ENCODE results near the gene KITLG.
"Not testable (repeated sequence)": the region's sequence is repeated elsewhere in the genome, so short reads cannot be mapped to it uniquely, and the experiment has no call there.

Gene KITLG, protein sequence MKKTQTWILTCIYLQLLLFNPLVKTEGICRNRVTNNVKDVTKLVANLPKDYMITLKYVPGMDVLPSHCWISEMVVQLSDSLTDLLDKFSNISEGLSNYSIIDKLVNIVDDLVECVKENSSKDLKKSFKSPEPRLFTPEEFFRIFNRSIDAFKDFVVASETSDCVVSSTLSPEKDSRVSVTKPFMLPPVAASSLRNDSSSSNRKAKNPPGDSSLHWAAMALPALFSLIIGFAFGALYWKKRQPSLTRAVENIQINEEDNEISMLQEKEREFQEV

DNA sequence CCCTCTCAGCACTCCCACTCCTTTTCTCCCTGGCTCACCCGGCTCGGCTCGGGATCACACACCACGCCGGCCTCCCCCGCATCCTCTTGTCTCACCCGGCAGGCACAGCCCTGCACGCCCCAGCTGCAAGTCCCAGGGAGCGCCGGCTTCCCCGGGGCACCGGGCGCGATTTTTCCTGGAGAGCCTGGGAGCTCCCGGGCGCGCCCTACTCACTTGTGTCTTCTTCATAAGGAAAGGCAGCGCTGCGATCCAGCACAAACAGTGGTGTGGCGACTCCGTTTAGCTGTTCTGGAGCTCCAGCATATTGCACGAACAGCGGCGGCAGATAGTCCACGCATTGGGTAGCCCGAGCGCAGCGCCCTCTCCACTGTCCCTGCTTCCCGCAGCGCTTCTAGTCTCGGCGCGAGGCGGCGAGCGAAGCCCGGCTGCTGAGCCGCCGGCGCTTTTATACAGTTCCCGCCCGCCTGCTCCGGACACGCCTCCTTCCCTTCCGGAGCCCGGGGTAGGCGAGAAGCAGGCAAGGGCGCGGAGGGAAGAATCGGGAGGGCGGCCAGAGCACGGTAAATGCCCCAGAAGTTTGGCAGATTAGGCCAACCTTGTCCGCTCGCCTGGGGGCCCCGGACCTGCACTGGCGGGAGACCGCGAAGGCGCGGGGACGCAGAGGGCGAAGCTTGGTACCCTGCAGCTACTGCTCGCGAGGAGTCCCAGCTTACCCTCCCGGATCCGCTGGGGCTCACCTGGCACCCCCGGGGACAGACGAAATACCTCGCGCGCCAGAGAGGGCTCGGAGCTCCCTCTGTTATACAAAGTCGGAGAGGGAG is at the start of gene KITLG:
Gene KITLG (minus strand): TSS at position 421 of the 821 bp plus-strand sequence. CDS start 193 bp downstream, at position 228.
- no peaks in the 10 kb centered on the region for H3K36me3 ChIP-seq (ENCODE audit: control insufficient read depth, insufficient read depth, low read length)
- DNase-seq (ENCODE audit: extremely low read depth, insufficient read length) = peak; percentile 44
- TF ChIP-seq, protein P1, sequence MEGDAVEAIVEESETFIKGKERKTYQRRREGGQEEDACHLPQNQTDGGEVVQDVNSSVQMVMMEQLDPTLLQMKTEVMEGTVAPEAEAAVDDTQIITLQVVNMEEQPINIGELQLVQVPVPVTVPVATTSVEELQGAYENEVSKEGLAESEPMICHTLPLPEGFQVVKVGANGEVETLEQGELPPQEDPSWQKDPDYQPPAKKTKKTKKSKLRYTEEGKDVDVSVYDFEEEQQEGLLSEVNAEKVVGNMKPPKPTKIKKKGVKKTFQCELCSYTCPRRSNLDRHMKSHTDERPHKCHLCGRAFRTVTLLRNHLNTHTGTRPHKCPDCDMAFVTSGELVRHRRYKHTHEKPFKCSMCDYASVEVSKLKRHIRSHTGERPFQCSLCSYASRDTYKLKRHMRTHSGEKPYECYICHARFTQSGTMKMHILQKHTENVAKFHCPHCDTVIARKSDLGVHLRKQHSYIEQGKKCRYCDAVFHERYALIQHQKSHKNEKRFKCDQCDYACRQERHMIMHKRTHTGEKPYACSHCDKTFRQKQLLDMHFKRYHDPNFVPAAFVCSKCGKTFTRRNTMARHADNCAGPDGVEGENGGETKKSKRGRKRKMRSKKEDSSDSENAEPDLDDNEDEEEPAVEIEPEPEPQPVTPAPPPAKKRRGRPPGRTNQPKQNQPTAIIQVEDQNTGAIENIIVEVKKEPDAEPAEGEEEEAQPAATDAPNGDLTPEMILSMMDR (IDR thresholded peaks at IDR 0.05; ENCODE audit: insufficient read depth, low read length, poor library complexity, severe bottlenecking) = no peak
- H3K4me3 ChIP-seq (replicated peaks; ENCODE audit: low read depth, low read length) = peak within 1 kb of the TSS; percentile 10
- no peaks in the 10 kb centered on the region; the same call in 1 of the 2 replicates for H3K27me3 ChIP-seq (replicated peaks; ENCODE audit: control insufficient read depth, insufficient read depth, low read length)

DNA sequence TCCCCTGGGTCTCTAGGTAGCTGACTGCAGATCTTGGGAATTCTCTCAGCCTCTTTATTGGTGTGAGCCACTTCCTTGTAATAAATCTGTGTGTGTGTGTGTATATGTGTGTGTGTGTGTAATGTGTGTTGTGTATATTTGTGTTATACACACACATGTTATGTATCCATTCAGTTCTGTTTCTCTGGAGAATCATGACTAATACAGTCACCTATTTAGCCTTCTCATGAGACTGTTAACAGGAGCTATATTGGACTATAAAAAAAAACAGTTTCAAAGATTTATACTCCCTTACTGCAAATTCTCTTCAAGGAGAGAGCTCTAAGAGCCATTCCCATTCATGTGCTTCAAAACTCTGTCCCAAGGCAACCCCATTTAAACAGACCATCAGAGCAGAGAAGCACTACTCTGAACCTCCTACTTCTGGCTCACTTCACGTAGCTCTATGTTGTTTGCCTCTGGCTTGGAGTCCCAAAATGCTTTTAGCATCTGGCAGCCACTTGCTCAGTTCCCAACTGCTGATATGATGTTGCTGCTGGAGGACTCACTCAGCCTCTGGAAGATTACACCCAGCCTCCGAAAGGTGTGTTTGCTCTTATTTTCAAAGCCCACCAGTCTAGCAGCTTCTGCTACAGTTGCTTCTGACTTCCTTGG is 48.7 kb upstream of the KITLG start:
- Histone ChIP-seq H3K36me3 (ENCODE audit: control insufficient read depth, insufficient read depth, low read length) (no peaks in the 10 kb centered on the region), H3K4me3 (replicated peaks; ENCODE audit: low read depth, low read length) (no peak overlapping the region), H3K27me3 (replicated peaks; ENCODE audit: control insufficient read depth, insufficient read depth, low read length) (no peaks in the 10 kb centered on the region)
- no peak for DNase-seq (ENCODE audit: extremely low read depth, insufficient read length)
- TF ChIP-seq, protein P1 (IDR thresholded peaks at IDR 0.05; ENCODE audit: insufficient read depth, low read length, poor library complexity, severe bottlenecking) = no peak

DNA sequence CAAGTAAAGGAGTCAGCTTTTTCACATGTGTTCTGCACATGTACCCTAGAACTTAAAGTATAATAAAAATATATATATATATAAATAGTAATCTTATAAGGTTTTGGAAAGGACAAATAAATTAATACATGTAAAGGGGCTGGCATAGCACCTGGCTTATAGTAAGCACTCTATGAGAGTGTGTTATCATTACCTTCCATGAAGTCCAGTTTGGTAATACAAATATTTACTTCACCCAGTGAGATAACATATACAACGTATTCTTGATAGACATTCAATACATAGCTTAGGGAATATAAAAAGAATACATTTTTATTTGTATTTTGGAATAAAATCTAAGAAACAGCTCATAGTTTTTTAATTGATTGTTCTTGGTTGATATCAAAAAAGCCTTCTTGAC is 47.8 kb upstream of the KITLG start:
- not testable (repeated sequence) for H3K27me3 ChIP-seq (replicated peaks; ENCODE audit: control insufficient read depth, insufficient read depth, low read length); H3K36me3 ChIP-seq (ENCODE audit: control insufficient read depth, insufficient read depth, low read length); H3K4me3 ChIP-seq (replicated peaks; ENCODE audit: low read depth, low read length); DNase-seq (ENCODE audit: extremely low read depth, insufficient read length)

DNA sequence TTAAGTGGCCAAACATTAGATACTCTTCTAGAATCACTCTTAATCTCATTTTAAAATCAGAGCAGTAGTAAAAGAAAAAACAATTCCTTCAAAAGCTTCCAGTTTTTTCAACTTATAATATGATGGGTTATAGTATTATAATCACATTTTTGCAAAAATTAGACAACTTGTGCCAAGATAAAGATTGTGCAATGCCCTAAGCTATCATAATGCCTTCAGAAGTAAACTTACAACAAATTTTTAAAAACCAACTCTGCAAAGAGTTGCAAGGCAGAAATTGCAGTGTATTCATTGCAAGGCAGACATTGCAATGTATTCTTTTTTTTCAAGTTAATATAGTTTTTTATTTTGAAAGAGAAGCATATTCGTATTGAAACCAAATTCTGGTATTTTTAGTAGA is 47.2 kb upstream of the KITLG start:
- TF ChIP-seq, protein P1 (IDR thresholded peaks at IDR 0.05; ENCODE audit: insufficient read depth, low read length, poor library complexity, severe bottlenecking) = no peak
- Histone ChIP-seq H3K27me3 (replicated peaks; ENCODE audit: control insufficient read depth, insufficient read depth, low read length) (no peaks in the 10 kb centered on the region), H3K36me3 (ENCODE audit: control insufficient read depth, insufficient read depth, low read length) (no peaks in the 10 kb centered on the region), H3K4me3 (replicated peaks; ENCODE audit: low read depth, low read length) (no peak overlapping the region)
- DNase-seq (ENCODE audit: extremely low read depth, insufficient read length) = no peak

DNA sequence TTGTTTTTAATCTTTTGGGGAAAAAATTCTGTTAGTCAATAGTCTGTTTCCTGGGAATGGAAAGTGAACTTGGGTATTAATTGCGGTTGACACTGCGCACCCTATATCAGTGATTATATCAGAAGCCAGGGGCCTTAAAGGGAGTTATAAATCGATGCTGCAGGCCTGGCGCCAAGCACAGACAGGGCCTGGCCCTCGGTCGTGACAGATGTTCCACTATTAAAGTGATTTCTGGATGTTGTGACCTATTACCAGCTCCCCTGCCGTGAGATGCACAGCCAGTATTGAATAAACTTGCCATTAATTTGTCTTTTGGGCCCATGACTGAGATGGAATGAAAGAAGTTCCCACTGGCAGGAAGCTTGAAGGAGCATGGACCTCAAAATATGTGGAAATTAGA is 45.1 kb upstream of the KITLG start:
- no peaks in the 10 kb centered on the region for H3K36me3 ChIP-seq (ENCODE audit: control insufficient read depth, insufficient read depth, low read length)
- H3K4me3 ChIP-seq (replicated peaks; ENCODE audit: low read depth, low read length) = no peak overlapping the region
- DNase-seq (ENCODE audit: extremely low read depth, insufficient read length) = no peak
- no peaks in the 10 kb centered on the region for H3K27me3 ChIP-seq (replicated peaks; ENCODE audit: control insufficient read depth, insufficient read depth, low read length)
- TF ChIP-seq, protein P1 (IDR thresholded peaks at IDR 0.05; ENCODE audit: insufficient read depth, low read length, poor library complexity, severe bottlenecking) = no peak

DNA sequence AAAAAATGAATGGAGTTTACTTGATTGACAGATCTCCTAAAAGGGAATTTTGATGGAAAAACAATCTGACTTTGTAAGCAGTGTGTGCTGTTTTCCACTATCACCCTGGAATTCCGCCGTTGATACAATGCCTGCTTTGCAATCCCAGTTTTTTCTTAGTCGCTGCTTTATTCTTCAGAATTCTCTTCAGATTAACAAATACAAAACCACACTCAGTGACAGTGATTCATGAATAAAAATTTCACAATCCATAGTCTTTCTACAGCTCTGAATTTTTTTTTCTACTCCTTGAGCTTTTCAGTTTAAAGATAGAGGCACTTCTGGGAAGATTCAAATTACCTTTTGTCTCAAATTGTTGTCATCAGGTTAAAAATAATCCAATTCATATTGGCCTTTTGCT is 44.6 kb upstream of the KITLG start:
- no peaks in the 10 kb centered on the region for H3K36me3 ChIP-seq (ENCODE audit: control insufficient read depth, insufficient read depth, low read length)
- no peaks in the 10 kb centered on the region for H3K27me3 ChIP-seq (replicated peaks; ENCODE audit: control insufficient read depth, insufficient read depth, low read length)
- TF ChIP-seq, protein P1 (IDR thresholded peaks at IDR 0.05; ENCODE audit: insufficient read depth, low read length, poor library complexity, severe bottlenecking) = no peak
- no peak overlapping the region for H3K4me3 ChIP-seq (replicated peaks; ENCODE audit: low read depth, low read length)
- DNase-seq (ENCODE audit: extremely low read depth, insufficient read length) = no peak
